ENCODE measurements around the gene ADGRF3.

- TF ChIP-seq CTCF (conservative IDR thresholded peaks at IDR 0.05) (no peak), ZFX (IDR thresholded peaks at IDR 0.05) (no peak)
These were observed 27.6 kb downstream of the ADGRF3 start for GRCh38 chr2:26318950-26319349.

Data from C4-2B (cell line).